UCSD-AML1 (cell line): ENCODE measurements around the gene SORCS3.

Experiments used
- DNase-seq: peaks from one replicate; lab custom pipeline; 2025; ENCODE audit not compliant: unreplicated experiment; lab: John Stamatoyannopoulos, UW

The SORCS3 gene

DNA sequence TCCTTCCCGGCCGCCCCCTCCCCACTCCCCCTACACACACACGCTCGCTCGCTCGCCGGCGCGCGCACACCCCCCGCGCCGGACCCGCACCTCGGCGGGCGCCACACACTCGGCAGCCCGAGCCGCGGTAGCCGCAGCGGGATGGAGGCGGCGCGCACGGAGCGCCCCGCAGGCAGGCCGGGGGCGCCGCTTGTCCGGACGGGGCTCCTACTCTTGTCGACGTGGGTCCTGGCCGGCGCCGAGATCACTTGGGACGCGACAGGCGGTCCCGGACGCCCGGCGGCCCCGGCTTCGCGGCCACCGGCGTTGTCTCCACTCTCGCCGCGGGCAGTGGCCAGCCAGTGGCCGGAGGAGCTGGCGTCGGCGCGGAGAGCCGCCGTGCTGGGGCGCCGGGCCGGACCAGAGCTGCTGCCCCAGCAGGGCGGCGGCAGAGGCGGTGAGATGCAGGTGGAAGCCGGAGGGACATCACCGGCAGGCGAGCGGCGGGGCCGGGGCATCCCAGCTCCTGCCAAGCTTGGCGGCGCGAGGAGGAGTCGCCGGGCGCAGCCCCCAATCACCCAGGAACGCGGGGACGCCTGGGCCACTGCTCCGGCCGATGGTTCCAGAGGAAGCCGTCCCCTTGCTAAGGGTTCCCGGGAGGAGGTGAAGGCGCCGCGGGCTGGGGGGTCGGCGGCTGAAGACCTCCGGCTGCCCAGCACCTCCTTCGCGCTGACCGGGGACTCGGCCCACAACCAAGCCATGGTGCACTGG is at the start of gene SORCS3:
Gene SORCS3, plus strand, starts transcription at position 104 of the 750 bp plus-strand sequence.
- no peak for DNase-seq

DNA sequence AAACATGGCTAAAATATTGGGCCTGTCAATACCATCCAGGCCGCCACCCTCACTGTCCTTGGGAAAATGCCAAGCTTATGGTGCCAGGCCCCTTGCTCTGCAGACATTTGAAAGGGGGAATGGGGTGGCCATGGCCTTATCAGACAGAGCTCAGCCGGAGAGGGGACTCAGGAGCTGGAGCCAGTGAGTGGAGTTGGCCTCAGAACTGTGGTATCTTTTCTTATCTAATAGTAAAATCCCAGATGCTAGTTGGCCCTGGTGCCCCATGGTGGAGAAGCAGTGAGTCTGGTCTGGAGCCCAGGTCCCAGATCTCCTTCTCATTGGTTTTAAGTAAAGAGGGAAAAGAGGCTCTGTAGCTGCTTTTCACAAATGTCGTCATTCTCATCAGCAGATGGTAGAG is 49.6 kb upstream of the SORCS3 start:
- no peak for DNase-seq

DNA sequence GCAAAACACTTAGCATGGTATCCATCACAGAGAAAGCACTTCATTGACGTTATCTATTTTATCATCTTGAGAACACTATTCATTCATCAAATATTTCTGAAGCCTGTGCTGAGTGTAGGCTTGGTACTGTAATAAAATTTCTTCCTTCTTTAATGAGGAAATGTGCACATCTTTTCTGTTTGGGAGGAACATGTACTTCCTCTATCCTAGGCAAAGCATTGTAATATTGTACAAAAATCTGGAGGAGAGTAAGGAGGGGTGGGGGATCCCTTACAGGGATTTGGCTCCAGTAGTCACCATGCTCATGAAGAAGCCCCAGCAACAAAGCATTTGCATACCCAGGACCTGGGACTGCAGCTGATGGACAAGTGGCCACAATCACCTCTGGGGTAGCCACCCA is 39.9 kb upstream of the SORCS3 start:
- DNase-seq = no peak

DNA sequence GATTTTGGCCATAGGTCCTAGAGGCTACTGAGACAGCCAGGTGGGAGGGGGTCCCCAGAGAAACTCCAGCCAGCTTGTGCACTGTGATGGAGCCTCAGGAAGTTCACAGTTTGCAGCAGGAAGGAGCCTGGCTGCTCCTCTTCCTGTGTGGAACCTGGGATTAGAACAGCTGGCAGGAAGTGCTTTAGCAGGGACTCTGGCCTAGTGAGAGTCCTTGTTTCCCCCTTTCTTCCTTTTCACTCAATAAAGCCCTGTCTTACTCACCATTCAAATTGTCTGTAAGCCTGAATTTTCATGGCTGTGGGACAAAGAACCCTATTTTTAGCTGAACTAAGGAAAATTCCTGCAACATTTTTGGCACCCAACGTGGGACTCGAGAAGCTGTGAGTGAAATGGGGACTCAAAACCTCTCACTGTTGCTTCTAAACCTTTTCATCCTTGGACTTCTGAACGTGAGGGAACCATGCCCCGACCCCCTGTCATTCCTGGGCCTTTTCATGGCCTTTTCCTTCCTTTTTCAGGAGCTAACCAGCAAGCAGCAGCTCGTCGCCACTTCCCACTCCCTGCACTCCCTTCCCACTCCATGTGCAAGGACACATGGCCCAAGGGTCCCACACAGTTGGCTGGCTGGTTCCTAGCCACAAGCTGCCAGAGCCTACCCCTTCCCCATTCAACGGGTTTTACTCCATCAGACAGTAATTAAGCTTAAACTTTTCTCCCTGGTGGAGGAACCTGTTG is 32.8 kb upstream of the SORCS3 start:
- peak; percentile 38 for DNase-seq

DNA sequence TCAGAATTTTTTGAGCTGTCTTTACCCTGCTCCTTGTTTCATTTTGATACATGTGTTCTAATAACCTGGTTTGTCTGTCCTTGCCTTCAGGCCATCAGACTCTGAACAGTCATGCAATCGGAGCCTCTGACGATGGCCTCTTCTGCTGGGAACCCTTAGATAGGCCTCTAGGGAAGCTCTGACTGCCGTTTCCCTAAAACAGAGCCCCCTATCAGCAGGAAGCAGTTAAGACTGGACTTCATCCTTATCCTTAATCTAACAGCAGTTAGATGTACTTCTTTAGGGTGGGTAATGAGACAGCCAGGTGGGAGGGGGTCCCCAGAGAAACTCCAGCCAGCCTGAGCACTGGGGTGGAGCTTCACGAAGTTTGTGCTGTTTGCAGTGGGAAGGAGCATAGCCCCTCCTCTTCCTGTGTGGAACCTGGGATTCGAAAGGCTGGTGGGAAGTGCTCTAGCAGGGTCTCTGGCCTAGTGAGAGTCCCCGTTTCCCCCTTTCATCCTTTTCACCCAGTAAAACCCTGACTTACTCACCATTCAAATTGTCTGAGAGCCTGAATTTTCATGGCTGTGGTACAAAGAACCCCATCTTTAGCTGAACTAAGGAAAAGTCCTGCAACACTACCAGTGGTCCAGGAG is 28.4 kb upstream of the SORCS3 start:
- no peak for DNase-seq

DNA sequence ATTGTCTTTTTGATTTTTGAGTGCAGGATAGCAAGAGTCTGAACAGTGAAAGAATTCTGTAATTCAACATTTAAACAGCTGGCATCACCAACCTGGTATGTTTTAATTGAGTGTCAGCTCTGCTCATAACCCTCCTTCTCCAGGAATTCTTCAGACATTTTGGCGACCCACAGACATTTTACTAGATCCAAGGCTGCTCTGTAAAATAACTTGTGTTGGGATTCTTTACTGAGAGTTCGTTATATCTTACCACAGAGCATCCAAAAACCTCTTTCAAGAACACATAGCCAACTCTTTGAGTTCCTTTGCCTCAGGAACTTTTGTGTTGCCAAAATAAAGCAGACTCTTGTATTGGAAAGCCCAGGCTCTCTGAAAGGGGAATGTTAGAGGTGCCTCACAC is 27.7 kb upstream of the SORCS3 start:
- DNase-seq = no peak

DNA sequence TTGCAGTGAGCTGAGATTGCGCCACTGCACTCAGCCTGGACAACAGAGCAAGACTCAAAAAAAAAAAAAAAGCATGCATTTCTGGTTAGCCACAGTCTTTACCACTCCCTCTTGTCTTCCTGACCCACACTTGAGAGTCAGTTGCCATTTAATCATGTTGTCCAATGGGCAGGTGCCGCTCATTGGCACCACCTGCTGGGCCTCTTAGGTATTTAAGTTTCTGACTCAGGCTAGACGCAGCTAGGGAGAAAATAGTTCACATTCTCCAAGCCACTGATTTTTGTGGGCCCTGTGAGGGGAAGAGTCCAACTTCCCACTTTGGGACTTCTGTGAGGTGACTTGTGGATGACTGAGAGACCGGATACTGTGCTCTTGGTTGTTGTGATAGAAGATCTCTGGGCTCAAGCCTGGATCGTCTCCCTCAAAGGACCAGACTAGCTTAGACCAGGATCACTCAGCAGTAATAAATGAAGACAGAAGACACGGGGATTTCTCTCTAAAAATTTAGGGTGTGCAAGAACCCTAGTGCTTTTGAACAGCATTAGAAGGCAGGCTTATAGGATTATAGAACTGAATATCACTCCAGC is 26.8 kb upstream of the SORCS3 start:
- peak; percentile 32 for DNase-seq

DNA sequence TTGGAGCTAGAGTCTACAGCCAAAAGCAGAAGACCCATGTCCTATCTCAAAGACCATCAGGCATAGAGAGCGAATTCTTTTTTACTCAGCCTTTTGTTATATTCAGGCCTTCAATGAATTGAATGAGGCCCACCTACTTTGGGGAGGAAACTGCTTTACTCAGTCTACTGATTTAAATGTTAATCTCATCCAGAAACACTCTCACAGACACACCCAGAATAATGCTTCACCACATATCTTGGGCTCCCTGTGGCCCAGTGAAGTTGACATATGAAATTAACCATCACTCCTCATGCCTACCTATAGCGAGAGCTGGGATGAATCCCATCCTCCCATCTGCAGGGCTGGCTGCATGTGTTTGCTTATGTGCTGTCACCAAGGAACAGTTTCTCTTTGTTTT is 26.0 kb upstream of the SORCS3 start:
- no peak for DNase-seq

DNA sequence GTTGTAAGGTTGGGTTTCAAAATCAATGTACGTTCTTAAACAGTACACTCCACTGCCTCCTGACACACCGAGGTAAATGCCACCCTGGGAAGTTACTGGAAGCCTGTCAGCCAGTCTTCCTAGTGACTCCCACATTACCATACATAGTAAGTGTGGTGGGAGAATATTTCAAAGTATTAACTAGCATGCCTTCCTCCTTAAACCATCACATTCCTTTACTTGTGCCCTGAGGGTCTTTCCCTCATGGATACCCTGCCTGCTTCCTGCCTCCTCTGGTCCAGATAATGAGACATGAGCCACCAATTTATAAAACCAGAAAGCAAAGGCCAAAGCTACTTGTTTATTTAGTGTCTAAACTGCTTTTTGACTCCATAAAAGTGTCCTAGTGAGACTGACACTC is 23.3 kb upstream of the SORCS3 start:
- DNase-seq = no peak

DNA sequence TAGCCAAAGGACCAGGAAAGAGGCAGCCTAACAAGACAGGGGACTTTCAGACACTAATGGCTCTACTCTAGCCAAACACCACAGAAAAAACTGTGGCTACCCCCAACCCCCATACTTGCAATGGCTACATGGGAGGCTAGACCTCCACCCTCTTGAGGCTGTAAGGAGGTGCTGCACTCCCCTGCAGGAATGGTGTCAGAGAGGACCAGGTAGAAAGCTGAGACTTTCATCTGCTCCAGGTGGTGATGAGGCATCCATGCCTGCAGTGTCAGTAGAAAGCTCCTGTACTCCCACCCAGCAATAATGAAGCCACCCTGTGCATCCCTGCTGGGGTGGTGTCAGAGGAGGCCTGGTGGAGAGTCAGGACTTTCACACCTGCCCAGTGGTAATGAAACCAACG is 18.9 kb upstream of the SORCS3 start:
- DNase-seq = no peak

DNA sequence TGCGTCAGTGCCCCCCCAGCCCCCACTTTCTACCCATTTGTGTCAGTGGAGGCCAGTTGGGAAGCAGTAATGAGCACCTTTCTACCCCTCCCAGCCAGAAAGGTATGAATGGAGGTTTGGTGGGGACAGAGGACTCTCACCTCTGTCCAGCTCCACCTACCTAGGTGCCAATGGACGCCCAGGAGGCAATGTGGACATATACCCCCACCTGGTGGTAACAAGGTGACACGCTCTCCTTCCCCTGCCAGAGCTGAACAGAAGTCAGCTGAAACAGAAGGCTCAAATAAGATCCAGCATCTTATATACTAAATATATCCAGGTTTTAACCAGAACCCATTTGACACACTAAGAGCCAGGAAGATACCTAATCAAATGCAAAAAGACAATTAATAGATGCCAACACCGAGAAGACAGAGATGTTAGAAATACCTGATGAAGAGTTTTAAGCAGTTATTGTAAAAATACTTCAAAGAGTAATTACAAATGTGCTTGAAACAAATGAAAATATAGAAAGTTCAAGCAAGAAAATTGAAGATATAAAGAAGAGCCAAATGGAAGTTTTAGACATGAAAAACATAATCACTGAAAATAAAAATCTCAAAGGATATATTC is 18.4 kb upstream of the SORCS3 start:
- peak; percentile 16 for DNase-seq

DNA sequence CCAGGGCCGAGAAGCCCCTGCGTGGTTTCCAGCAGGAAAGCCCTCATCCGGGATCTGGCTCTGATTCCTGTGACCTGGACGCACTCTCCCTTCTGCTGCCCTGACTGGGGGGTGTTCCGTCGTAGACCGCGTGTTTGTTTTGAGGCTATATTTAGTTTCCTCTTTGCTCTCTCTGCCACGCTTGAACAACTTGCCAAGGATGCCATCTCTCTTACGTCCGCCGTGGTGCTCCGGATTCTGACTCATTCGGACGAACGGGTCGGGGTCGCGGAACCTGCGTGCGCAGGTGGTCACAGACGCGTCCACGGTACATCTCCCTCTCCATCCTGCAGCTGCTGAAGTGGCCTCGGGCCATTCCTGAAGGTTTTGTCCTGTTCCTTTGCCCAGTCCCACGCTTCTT is 10.4 kb upstream of the SORCS3 start:
- no peak for DNase-seq

DNA sequence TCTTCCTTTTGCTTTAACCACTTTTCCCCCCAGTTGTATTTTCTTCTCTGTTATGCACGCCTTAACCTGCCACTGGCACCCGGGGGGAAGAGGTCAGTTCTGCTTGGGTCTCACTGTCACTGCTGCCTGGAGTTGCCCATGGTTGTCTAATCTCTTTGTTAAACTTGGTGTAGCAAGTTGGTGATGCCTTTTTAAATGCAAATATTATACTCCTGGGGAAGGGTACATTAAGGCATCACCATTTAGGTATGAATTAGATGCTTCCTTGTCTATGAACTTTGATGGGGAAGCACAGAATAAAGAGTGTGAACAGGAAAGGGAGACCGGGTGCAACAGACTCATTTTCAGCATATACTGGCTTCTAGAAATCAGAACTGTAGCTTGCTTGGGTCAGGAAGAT is 9.1 kb upstream of the SORCS3 start:
- DNase-seq = no peak

DNA sequence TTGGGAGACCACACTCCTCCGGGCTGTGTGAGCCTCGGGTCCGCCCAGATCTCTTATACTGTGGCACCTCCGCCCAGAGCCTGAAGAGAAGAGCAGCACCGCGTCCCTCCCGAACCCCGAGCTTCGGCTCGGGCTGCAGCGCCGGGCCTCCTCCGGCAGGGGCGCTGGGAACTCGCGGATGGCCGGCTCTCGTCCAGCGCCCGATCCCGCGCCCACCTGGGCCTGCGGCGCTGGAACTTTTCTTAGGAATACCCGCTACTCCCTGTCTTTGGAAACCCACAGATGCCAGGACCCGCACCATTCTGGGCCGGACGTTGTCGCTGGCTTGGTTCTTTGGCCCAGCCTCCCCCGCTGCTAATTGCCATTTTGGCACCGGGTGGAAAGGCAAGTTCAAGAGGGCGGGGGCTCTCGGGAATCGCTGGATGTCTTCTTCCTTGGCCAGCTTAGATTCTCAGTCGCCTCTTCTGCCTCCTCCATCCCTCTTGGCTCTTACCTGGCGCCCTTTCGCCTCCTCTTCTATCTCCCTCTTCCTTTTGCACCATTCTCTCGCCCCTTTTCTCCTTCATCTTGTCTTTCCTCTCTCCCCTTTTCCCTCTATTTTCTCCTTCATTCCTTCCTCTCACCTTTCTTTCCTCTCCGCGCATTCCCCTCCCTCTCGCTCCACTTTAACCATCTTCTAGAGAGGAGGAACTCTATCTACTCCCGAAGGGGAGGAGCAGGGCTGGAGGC is 2.1 kb upstream of the SORCS3 start:
- no peak for DNase-seq

DNA sequence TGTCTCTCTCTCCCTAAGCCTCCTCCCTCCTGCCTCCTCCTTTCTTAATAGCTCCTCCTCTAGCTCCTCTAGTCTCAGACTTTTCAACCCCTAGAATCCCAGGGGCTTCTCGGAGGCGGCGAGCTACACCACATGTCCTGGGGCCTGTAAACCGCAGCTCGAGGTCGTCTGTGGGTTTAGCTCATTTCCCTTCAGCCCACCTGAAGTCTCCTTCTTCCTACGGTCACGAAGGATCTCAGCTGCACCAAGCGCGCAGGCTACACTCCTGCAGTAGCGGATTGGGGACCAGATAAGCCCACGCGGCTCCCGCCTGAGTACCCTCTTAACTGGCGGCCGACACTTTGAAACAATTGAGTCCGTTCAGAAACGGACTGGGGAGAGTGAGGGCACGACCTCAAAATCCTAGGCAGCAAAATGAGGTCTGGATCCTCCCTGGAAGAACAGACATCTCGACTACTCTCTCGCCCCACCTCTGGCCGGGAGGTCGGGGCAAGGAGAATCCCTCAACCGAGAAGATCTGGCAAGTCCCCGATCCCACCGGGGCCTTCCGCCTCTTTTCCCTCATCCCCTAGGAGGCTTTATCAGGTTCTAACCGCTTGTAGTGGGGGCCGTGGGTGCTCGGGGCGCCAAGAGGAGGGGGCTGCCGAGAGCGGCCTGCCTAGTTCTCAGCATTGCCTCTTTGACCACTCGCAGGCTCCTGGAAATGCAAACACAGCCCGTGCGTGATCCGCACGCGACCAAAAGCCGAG is 1.3 kb upstream of the SORCS3 start:
- DNase-seq = no peak

DNA sequence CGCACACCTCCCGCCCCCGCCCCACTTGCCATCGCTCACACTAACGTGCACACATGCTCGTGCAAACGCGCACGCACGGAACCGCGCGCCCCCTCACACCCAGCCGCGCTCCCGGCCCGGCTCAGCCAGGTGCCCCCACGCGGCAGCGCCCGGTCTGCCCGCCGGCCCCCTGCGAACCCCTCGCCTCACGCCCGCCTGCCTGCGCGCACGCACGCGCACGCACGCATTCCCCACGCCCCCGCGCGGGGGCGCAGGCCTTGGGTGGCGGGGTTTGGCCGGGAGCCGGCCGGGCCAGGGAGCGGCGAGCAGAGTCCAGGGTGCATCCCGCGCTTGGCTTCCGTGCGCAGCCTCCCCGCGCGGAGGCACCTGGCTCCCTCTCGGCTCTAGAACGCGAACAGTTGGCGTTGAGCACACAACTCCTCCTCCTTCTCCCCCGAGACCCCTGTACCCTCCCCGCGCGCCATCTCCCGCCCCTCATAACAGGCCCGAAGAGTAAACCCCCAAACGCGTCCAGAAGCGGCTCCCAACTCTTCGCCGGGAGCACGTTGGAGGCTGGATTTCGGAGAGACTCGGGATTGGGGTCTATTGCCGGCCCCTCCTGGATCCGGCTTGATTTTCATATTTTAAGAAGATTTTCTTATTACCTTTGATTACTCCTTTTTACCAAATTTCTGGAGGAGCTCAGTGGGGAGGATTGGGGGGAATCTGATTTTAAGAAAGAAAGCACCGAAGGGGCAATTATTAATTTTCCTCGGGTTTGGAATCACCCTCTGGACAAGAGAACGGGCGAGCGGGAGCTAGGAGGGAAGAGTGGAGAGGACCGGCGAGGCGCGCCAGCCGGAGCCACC is 527 bp upstream of the SORCS3 start:
- no peak for DNase-seq

DNA sequence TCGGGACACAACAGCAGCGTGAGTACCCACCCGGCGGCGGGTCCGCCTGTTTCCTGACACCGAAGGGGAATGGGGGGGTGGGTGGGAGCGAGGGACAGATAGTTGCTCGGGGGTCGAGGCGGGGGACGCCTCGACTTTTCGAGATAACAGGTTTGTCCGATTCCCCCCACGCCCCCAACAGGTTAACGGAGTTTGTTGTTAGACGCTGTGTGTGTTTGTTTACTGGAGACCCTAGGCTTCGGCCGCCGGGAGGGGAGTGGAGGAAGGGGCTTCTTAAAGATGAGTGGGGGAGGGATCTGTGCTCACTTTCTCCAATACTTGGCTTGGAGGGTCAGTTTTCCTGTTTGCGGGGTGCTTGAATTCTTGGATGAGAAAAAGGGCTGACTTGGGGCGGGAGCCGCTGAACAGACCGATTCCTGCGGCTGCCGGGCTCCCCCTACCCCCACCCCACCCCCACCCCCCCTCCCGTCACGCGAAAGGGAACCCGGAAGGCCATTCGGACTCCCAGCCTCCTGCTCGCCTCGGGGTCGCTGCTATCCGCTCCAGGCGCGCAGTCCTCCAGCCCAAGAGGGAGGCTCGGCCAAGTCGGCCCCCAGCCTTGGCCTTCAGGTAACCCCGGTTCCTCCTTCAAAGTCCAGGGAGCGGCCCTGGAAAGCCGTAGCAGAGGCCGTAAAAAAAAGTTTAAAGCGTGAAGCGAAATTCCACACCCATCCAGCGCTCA is 1.0 kb downstream of the SORCS3 start:
- DNase-seq = no peak

DNA sequence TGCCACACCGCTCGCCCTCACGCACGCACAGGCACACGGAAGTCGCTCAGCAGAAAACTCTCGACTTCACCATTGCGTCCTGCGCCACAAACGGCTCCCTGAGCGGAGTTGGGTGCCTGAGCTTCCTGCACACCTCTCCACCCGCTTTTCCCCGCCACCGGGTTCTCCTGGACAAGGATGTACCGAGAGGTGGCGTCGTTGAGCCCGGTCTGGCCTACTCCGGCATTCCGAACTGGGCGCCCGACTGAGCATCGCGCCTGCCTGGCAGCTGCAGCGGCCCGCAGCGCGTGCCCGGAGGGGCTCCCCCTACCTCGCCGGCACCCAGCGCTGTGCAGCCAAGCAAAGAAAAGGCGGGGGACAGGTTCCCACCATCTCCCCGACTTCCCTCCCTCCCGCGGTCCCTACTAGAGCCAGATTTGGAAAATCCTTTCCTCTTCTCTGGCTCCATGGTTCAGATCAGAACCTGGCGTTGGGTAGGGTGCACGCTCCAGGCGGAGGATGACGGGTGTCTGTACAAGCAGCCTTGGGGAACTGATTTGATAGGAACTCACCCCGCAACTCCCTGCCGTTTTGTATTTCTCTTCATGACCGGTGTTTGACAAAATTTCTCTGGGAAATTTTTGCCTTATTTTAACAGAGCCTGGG is 1.7 kb downstream of the SORCS3 start:
- no peak for DNase-seq
